OCI-LY7 (cell line): ENCODE data around the gene SYNGAP1.

Experiments
- CTCF ChIP-seq: fragments of 200-600 bp; sonication (generic); conservative IDR thresholded peaks from 2 replicates; pipeline ENCODE4 v1.5.1; 2014; ENCODE audit warnings: mild to moderate bottlenecking, antibody characterized with exemption, low read length, moderate library complexity, mixed read lengths
- EZH2phosphoT487 ChIP-seq: fragments of 200-600 bp; sonication (generic); IDR thresholded peaks from 2 replicates; pipeline ENCODE4 v1.6.1; 2018; ENCODE audit warnings: low read depth, borderline replicate concordance, mild to moderate bottlenecking, mixed run types, antibody characterized with exemption, low read length, moderate library complexity, mixed read lengths

- TF ChIP-seq CTCF (no peak), EZH2phosphoT487 (no peak)
These were observed 36.3 kb downstream of the SYNGAP1 start for GRCh38 chr6:33456156-33456555.
